KMS-11 (cell line): Measurements from ENCODE around the gene SLC9A9.

Experiments
- H2AFZ ChIP-seq: fragments of 200-600 bp; sonication (generic); 2 replicates; pipeline ENCODE4 v1.6.1; 2016; ENCODE audit warnings: antibody characterized with exemption, mixed run types, low read depth
- H3K27ac ChIP-seq: fragments of 200-600 bp; sonication (generic); 2 replicates; pipeline ENCODE4 v1.6.1; 2016; ENCODE audit warnings: mild to moderate bottlenecking, mixed run types
- H3K27me3 ChIP-seq: fragments of 200-600 bp; sonication (generic); 2 replicates; pipeline ENCODE4 v1.6.1; 2017; ENCODE audit warnings: mild to moderate bottlenecking, low read depth, mixed run types, moderate library complexity; ENCODE audit not compliant: insufficient read depth
- H3K36me3 ChIP-seq: fragments of 200-600 bp; sonication (generic); 2 replicates; pipeline ENCODE4 v1.6.1; 2017; ENCODE audit warnings: mild to moderate bottlenecking, mixed run types; ENCODE audit not compliant: insufficient read depth
- H3K4me1 ChIP-seq: fragments of 200-600 bp; sonication (generic); 2 replicates; pipeline ENCODE4 v1.6.1; 2016; ENCODE audit warnings: mild to moderate bottlenecking, low read depth, mixed run types; ENCODE audit not compliant: poor library complexity, severe bottlenecking
- H3K4me2 ChIP-seq: fragments of 200-600 bp; sonication (generic); 2 replicates; pipeline ENCODE4 v1.7.0; 2016; ENCODE audit warnings: mild to moderate bottlenecking, mixed run types
- H3K4me3 ChIP-seq: fragments of 200-600 bp; sonication (generic); IDR thresholded peaks from 2 replicates; pipeline ENCODE4 v1.6.1; 2017; ENCODE audit warnings: low read depth, low read length, mixed read lengths; ENCODE audit not compliant: insufficient read depth
- H3K79me2 ChIP-seq: fragments of 200-600 bp; sonication (generic); 2 replicates; pipeline ENCODE4 v1.6.1; 2016; ENCODE audit warnings: low read depth, mixed run types; ENCODE audit not compliant: insufficient read depth
- H3K9ac ChIP-seq: fragments of 200-600 bp; sonication (generic); 2 replicates; pipeline ENCODE4 v1.6.1; 2016; ENCODE audit warnings: mild to moderate bottlenecking, mixed run types
- H4K20me1 ChIP-seq: fragments of 200-600 bp; sonication (generic); 2 replicates; pipeline ENCODE4 v1.6.1; 2016; ENCODE audit warnings: mild to moderate bottlenecking, mixed run types; ENCODE audit not compliant: insufficient read depth
- TF ChIP-seq, protein P1 (sequence below): fragments of 200-600 bp; sonication (generic); conservative IDR thresholded peaks from 2 replicates; pipeline ENCODE4 v1.6.1; 2017; ENCODE audit warnings: low read depth, mild to moderate bottlenecking, antibody characterized with exemption, low read length, moderate library complexity, mixed read lengths

SLC9A9 gene

DNA sequence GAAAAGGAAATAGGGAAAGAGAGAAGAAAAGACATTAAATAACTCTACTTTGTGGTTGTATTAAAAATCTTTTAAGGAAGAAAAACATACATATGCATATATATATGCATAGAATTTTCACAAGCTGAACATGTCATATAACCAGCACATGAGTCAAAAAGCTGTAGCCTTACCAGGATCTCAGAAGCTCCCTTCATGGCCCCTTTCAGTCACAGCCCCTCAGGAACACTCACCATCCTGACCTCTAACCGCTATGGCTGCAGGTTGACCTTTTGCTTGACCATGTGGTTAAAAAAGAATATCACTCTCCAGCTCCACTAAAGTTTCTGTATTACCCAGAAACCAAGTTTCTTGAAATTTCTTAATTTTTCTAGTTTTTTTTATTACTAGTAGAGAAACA, 625.3 kb downstream of the SLC9A9 start:
- TF ChIP-seq, protein P1, sequence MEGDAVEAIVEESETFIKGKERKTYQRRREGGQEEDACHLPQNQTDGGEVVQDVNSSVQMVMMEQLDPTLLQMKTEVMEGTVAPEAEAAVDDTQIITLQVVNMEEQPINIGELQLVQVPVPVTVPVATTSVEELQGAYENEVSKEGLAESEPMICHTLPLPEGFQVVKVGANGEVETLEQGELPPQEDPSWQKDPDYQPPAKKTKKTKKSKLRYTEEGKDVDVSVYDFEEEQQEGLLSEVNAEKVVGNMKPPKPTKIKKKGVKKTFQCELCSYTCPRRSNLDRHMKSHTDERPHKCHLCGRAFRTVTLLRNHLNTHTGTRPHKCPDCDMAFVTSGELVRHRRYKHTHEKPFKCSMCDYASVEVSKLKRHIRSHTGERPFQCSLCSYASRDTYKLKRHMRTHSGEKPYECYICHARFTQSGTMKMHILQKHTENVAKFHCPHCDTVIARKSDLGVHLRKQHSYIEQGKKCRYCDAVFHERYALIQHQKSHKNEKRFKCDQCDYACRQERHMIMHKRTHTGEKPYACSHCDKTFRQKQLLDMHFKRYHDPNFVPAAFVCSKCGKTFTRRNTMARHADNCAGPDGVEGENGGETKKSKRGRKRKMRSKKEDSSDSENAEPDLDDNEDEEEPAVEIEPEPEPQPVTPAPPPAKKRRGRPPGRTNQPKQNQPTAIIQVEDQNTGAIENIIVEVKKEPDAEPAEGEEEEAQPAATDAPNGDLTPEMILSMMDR, result no peak
- H3K79me2 ChIP-seq, result no peaks in the 10 kb centered on the region

DNA sequence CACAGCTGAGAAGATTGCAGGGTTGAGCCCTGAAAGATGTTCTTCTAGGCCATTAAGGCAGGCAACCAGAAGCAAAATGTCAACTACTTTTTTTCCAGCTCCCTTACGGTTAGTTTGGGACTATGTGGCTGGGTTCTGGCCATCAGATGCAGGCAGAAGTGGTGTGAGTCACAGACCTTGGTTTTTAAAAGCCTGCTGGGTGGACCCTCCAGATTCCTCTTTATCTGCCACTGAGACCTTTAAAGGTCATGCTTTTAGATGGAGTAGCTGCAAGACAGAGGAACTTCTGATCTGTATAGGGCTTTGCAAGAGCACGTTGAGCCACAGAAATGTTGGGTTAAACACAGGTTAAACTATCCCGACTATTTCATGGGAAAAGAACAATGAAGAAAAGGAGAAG, 625.8 kb downstream of the SLC9A9 start:
- TF ChIP-seq, protein P1, result no peak
- Histone ChIP-seq H4K20me1 (no peaks in the 10 kb centered on the region), H3K4me1 (peaks cover 41% of the 10 kb centered on the region), H3K9ac (no peak overlapping the region), H3K27me3 (no peaks in the 10 kb centered on the region), H3K27ac (no peak overlapping the region), H3K4me2 (no peak overlapping the region), H2AFZ (no peak overlapping the region), H3K36me3 (no peaks in the 10 kb centered on the region), H3K4me3 (no peak overlapping the region), H3K79me2 (no peaks in the 10 kb centered on the region)

More for the DNA sequence above, 625.3 kb downstream of the SLC9A9 start:
- no peak overlapping the region for H3K9ac ChIP-seq
- no peak overlapping the region for H3K4me2 ChIP-seq
- no peak overlapping the region for H3K4me3 ChIP-seq
- H3K27me3 ChIP-seq, result no peaks in the 10 kb centered on the region
- H3K4me1 ChIP-seq, result peaks cover 37% of the 10 kb centered on the region
- no peaks in the 10 kb centered on the region for H3K36me3 ChIP-seq
- no peaks in the 10 kb centered on the region for H4K20me1 ChIP-seq
- H3K27ac ChIP-seq, result no peak overlapping the region
- H2AFZ ChIP-seq, result no peak overlapping the region

DNA sequence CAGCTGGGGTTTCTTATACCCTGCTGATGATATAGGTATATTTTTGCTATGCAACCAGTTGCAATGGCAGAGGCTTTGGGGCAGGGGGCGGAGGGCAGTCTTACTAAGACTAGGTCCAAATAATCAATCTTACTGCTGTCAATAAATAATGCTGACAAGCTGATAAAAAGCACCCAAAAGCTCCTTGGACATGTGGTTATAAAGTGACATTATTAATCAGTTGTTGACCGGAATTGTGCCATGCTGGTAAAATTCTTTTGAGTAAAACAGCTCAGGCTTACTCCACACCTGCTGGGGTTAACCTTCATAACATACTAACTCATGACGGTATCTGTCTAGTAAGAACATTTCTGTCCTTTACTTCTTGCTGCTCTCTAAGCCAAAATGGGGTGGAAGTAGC, 626.8 kb downstream of the SLC9A9 start:
- TF ChIP-seq, protein P1, result no peak
- Histone ChIP-seq H2AFZ (no peak overlapping the region), H3K79me2 (no peaks in the 10 kb centered on the region), H3K4me2 (0 out of 2 replicates have a peak overlapping the region, but pooled peaks have one; percentile 27), H4K20me1 (no peaks in the 10 kb centered on the region), H3K27me3 (no peaks in the 10 kb centered on the region), H3K4me3 (no peak overlapping the region), H3K27ac (no peak overlapping the region), H3K36me3 (no peaks in the 10 kb centered on the region), H3K4me1 (peaks cover 52% of the 10 kb centered on the region), H3K9ac (no peak overlapping the region)

DNA sequence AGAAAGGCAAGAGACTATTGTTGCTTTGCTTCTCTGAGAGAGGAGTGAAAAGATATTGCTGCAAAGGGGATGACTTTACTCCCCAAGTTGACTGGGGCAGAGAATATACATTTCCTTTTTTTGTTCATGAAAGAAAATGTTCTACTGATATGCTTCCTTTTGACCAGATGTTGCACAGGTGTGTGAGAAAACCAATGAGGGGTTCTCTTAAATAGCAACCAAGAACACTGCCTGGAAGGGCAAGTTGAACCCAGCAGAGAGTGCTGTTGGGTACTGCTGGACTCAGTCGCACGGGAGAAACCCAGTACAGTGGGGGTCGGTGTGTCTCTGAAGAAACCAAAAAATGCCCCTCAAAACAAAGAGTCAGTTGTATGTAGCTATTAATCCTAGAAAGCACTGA, 627.5 kb downstream of the SLC9A9 start:
- Histone ChIP-seq H3K27me3 (no peaks in the 10 kb centered on the region), H3K27ac (no peak overlapping the region), H3K36me3 (no peaks in the 10 kb centered on the region), H3K4me1 (peaks cover 56% of the 10 kb centered on the region), H4K20me1 (no peaks in the 10 kb centered on the region), H3K4me3 (no peak overlapping the region), H2AFZ (no peak overlapping the region), H3K9ac (no peak overlapping the region), H3K79me2 (no peaks in the 10 kb centered on the region), H3K4me2 (no peak overlapping the region)
- TF ChIP-seq, protein P1, result no peak
